AG09309 (cell line): ENCODE results near the gene CHI3L2.

Experiments
- DNase-seq: peaks from one replicate; pipeline ENCODE4 v3.0.0-alpha.2; 2010; ENCODE audit warnings: low read depth
- H3K4me3 ChIP-seq: 2 replicates; pipeline ENCODE4 v1.5.1; 2011; ENCODE audit warnings: mild to moderate bottlenecking, low read depth, low read length, moderate library complexity; ENCODE audit not compliant: control insufficient read depth
- TF ChIP-seq, protein P1 (sequence below): IDR thresholded peaks from 2 replicates; pipeline ENCODE4 v1.5.1; 2011; ENCODE audit warnings: mild to moderate bottlenecking, low read depth, low read length, inconsistent platforms; ENCODE audit not compliant: insufficient read depth, control insufficient read depth; ENCODE audit errors: missing control alignments

The CHI3L2 gene

DNA sequence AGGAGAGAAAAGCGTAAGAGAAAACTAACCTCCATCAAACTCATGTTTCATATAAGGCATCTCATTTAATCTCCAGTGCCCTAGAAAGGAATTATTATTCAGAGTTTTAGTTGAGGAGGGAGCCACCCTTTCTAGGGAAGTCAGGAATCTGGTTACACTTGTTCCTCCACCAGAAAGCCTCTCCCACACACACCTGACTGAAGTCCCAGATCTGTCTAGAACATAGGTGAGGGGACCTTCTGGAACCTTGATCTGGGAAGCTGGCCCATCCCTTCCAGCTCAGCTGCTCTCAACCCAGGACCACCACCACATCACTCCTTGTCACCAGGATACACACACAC, 25.2 kb upstream of the CHI3L2 start:
- no peak for DNase-seq
- TF ChIP-seq, protein P1, sequence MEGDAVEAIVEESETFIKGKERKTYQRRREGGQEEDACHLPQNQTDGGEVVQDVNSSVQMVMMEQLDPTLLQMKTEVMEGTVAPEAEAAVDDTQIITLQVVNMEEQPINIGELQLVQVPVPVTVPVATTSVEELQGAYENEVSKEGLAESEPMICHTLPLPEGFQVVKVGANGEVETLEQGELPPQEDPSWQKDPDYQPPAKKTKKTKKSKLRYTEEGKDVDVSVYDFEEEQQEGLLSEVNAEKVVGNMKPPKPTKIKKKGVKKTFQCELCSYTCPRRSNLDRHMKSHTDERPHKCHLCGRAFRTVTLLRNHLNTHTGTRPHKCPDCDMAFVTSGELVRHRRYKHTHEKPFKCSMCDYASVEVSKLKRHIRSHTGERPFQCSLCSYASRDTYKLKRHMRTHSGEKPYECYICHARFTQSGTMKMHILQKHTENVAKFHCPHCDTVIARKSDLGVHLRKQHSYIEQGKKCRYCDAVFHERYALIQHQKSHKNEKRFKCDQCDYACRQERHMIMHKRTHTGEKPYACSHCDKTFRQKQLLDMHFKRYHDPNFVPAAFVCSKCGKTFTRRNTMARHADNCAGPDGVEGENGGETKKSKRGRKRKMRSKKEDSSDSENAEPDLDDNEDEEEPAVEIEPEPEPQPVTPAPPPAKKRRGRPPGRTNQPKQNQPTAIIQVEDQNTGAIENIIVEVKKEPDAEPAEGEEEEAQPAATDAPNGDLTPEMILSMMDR: no peak
- H3K4me3 ChIP-seq: no peak overlapping the region

DNA sequence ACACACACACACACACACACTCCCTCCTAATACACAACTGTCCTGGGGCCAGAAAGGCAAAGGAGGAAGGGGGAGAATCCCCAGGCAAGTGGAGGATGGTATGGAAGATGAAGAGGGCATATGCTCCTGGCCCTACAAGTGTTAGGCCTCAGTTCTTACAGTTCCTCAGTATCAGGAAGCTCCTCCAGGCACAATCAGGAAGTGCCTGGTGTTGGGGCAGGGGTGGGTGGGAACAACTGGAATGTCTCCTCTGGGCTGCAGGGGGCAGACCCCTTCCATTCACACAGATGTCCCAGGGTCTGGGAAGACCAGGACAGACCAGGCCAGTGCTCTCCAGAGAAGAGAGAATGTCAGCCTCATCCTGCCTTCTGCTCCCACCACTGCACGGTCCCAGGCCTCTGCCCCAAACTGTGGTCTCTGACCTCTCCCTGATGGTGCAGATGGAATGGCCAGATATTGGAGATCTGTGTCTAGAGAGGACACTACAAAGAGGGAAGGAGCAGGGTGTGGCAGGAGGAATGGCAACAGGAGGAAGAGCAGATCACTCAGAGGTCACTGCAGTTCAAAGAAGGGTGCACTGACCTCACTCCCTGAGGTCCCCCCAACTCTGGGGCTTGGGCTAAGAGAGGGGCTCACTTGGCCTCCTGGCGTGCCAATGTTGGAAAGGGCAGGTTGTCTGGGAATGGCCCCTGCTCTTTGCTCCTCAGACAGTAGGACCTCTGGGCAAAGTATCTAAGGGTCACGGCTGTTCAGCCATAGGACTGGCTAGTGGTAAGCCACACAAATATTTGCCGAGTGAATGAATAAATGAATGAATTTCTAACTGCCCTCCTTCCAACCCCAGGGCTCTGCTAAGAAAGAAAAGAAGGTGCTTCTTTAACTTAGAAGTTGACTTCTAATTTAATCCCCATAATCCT, 24.5 kb upstream of the CHI3L2 start:
- TF ChIP-seq, protein P1: no peak
- no peak for DNase-seq
- H3K4me3 ChIP-seq: peak overlapping the region; percentile 51; the same call in 1 of the 2 replicates

DNA sequence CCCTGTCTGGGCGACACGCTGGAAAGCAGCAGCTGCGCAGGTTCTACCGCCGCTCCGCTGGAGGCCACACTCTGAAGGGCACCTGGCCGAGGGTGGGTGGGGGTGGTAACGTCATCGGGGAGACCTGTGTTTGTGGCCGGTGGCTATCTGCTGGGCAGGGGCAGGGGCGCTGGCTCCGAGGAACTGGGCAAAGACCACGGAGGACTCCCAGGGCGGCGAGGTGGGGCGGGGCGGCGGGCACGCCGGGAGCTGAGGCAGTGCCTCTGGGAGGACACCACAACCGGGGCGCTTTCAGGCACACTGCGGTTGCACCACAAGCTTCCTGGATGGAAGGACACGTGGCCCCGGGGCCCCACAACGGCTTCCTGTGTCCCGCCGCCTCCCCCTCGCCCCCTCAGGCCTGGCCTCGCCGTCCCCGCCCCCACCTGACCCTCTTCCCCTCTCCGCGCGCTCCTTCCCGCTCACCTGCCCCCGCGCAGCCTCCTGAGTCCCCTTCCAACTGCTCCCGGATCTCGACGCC, 23.8 kb upstream of the CHI3L2 start:
- TF ChIP-seq, protein P1: no peak
- DNase-seq: no peak
- peak overlapping the region; percentile 51 for H3K4me3 ChIP-seq

DNA sequence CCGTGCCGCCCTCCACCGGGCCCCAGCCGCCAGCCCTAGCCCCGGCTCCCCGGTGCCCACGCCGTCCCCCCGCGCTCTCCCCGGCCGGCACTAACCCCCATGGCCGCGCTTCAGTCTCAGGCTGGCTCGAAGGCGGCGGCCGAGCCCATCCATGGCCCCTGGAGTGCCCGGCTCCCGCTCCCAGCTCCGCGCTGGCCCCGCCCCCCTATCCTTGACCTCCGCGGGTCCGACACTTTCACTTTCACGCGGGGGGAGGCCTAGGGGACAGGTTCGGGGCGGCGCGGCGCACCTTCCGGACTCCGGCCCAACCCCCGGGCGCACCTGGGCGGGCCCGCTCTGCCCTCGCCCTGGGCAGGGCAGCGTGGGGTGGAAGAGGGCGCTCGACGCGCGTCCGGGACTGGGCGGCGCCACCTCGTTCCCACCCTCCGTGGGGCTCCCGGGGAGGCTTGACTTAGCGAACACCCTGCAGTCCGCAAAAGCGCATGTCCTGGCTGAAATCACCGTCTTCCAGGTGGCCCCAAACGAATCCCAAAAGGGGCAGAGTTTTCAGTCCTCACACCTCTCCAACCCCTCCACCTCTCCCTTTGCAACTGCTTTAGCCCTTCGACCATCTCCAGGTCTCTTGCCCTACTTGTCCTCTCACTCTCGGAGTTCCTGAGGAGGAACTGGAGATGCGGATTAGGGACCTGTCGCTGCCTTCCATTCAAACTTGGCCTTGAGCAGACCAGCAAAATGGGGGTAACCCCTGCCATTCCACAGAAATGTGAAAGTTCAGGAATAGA, 23.1 kb upstream of the CHI3L2 start:
- H3K4me3 ChIP-seq: peak overlapping the region; percentile 51
- TF ChIP-seq, protein P1: no peak
- no peak for DNase-seq

DNA sequence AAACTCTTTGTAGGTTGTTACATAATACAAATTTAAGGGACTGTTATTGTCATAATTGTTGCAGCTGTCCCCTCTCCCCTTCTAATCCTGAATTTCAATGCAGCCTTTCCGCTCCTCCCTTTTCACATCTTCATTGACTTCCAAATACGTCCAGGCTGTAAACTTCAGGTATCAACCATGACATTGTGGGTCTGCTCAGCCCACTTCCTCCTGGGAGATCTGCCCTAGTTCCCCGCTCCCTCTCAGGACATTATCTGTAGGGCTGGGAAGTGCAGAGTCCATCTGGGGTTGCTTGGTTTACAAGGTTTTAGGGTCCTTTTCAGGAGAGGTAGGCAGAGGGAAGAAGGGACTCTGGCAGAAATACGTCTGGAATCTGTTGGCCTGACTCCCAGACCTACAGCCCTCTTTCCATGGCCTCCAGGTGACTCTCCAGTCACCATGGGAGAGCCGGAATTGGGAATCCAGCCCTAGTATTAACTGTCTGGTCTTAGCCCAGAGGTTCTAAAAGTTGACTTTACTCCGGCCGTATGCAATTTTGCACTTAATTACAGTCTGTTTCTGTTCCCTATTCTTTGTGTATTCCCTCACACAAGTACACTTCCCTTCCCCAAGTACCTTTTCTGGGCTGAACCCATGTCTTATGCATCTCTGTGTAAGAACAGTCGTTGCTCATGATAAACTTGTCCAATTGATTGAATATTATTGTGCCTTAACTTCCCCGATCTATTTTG, 22.4 kb upstream of the CHI3L2 start:
- TF ChIP-seq, protein P1: no peak
- DNase-seq: no peak
- no peak overlapping the region for H3K4me3 ChIP-seq

DNA sequence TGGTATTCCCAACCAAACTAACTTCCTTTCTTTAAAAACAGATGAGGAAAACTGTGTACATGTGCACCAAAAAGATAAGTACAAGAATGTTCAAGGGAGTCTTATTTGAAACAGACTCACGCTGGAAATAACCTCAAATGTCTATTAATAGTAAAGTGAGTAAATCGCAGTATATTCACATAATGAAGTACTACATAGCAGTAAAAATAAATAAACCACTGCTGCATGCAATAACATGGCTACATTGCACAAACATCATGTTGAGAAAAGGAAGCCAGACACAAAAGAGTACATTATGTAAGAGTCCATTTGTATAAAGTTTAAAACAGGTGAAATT, 21.8 kb upstream of the CHI3L2 start:
- no peak overlapping the region for H3K4me3 ChIP-seq
- no peak for DNase-seq
- TF ChIP-seq, protein P1: no peak
